ENCODE results near the gene UGT8.

DNA sequence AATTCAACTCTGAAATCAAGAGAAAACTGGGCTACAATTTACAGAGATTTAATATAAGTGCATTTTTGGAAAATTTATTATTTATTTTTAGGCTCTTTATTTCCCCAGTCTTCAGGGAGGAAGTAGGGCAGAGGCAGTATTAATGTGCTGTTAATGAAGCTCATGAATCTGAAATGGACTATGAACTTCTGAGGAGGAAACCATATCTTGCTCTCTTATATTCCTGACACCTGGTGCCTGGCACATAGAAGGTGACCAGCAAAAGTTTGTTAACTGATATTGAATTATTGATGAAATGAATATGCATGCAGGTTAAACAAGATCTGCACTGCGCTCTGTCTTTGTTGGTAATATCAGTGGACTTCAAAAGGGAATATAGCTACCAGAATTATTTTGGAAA lies 55.1 kb downstream of the UGT8 start:
- TF ChIP-seq, protein P1, sequence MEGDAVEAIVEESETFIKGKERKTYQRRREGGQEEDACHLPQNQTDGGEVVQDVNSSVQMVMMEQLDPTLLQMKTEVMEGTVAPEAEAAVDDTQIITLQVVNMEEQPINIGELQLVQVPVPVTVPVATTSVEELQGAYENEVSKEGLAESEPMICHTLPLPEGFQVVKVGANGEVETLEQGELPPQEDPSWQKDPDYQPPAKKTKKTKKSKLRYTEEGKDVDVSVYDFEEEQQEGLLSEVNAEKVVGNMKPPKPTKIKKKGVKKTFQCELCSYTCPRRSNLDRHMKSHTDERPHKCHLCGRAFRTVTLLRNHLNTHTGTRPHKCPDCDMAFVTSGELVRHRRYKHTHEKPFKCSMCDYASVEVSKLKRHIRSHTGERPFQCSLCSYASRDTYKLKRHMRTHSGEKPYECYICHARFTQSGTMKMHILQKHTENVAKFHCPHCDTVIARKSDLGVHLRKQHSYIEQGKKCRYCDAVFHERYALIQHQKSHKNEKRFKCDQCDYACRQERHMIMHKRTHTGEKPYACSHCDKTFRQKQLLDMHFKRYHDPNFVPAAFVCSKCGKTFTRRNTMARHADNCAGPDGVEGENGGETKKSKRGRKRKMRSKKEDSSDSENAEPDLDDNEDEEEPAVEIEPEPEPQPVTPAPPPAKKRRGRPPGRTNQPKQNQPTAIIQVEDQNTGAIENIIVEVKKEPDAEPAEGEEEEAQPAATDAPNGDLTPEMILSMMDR (IDR thresholded peaks at IDR 0.05) = no peak
- TF ChIP-seq POLR2A (IDR thresholded peaks at IDR 0.05) = no peak
